Limb (tissue), 2 donors: ENCODE measurements around the gene RNU1-1.
"Not testable (repeated sequence)": the region's sequence is repeated elsewhere in the genome, so short reads cannot be mapped to it uniquely, and the experiment has no call there.

Experiments
- DNase-seq, 2 donors: peaks; one replicate each; pipeline ENCODE4 v3.0.0-alpha.2; 2016; ENCODE audit errors: extremely low spot score in 2 of 2

RNU1-1 gene

DNA sequence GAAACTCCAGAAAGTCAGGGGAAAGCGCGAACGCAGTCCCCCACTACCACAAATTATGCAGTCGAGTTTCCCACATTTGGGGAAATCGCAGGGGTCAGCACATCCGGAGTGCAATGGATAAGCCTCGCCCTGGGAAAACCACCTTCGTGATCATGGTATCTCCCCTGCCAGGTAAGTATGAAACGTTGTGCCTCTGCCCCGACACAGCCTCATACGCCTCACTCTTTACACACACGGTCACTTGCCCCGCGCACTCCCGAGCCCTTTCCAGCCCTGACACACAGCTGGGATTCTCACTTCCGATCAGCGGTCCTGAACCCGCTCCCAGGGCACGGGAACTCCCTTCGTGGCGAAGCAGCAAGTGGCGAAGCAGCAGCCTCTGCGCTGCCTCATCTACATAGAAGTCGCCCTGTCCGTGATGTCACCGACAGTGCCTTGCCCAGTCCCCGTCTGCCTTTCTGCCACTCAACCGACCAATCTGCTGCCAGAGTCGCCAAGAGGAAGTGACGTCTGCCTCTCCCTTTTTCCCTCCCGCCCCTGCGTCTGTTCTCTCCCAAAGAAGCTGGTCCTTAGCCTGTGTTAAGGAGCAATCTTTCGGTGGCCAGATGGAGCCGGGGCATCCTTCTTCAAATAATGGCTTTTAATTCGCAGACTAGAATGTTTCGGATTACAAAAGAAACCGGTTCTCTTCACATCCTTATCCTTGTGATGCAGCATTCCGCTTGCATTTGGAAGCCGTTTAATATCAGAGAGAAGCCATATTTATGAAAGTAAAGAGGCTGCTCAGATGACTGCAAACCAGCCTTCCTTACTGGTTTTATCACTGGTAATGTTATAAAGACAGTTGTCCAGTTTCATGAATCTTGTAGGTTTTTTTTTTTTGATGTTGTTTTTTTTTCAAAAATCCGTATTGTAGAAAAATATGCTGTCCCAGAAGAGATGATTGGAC, at the start of gene RNU1-1:
TSS of gene RNU1-1 (minus strand) at position 179 of the 949 bp plus-strand sequence.
- peak; percentile 60 to 85 for DNase-seq

DNA sequence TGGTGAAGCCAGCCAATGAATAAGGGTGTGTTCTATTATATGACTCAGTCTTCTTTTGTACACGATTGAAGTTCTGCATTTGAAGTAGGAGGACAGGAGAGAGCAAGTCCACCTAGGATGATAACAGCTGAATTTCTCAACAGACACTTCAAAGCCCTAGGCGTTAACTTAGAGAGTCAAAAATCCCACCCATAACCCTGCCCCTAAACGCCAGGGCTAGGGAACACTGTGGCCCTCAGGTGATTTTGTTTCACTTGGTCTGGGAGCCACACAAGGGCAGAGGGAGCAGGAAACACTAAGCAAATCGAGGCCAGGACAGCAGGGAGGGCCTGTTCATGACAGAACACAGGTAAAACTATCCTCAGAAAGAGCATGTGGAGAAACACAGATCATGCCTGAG, 47.0 kb upstream of the RNU1-1 start:
- DNase-seq = not testable (repeated sequence)

DNA sequence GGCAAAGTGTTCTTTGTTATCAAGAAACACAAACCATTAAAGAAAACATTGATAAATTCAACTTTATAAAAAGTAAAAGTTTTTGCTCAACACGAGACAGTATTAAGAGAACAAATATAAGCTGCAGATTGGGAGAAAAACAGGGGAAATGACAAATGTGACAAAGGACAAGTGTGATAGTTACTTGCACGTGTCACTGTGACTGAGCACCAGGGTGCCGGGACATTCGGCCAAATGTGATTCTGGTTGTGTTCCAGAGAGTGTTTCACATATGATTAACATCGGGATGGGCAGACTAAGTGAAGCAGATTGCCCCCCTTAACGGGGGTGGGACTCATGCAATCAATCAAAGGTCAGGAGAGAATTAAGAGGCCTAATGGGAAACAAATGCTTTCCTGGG, 46.4 kb upstream of the RNU1-1 start:
- not testable (repeated sequence) for DNase-seq

DNA sequence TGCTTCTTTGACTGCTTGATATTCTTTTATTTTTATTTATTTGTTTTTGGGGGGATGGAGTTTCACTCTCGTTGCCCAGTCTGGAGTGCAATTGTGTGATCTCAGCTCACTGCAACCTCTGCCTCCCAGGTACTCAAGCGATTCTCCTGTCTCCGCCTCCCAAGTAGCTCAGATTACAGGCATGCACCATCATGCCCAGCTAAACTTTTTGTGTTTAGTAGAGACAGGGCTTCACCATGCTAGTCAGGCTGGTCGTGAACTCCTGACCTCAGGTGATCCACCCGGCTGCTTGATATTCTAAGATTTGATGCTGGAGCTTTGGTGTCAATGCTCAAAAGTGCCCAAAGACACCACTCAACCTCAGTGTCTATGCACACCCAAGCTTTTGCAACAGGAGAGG, 45.6 kb upstream of the RNU1-1 start:
- DNase-seq = not testable (repeated sequence)

DNA sequence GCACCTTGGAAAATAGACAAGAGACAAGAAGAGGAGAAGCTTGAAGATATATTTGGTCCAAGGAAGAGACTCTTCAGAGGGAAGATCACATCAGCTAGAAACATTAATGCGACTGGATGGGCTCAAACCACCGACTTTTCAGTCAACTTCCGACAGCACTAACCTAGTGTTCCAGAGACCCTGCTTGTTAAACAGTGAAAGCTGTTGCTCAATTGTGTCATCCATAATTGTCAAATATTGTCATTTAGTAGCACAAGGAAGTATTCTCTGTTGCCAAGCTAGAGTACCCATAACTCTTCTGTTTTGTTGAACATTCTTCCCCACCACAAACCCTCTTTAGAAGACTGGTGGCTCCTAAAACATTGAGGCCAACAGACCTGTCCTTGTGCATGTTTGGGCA, 42.9 kb upstream of the RNU1-1 start:
- not testable (repeated sequence) for DNase-seq

DNA sequence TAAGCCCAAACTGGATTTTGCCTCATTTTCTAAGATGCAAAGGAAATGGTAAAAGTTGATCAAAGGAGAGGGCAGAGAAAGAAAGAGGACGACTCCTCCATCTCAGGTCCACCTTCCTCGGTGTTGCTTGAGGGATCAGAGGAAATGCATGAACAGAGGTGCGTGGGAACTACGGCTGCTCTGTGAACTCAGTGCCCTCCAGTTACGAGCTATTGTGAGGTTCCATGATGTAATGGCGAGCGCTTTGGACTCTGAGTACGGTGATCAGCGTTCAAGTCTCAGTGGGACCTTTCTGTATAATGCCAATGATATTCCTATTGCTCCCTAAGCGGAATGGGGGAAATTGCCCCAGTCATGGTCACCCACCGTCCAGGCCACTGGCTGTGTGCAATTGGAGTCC, 39.2 kb upstream of the RNU1-1 start:
- DNase-seq = not testable (repeated sequence)

DNA sequence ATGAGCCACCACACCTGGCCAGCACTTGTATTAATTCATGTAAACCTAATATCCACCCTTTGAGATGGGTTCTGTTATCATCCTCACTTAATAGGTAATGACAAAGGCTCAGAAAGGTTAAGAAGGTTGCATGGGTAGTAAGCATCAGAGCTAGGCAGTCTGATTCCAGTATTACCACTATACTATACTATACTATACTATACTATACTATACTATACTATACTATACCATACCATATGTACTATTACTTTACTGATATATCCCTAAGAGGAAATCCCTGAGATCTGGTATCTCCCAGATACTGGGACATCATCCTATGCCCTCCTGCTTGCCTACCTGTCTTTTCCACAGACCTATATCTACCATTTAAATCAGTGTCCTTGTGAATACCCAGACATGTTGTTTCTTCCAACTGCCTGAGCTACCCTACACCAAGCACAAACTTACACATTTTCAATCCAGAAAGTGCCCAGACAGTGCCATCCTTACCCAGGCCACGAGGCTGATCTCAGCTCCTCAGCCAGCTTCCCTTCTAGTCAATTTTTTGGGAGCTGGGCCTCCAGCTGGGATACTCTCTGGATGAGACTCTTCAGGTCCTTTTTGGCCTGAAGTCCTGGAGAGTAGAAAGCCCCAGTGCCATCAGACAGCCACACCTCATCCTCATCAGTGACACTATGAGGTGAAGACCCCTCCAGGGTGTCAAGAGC, 36.3 kb upstream of the RNU1-1 start:
- not testable (repeated sequence) for DNase-seq

DNA sequence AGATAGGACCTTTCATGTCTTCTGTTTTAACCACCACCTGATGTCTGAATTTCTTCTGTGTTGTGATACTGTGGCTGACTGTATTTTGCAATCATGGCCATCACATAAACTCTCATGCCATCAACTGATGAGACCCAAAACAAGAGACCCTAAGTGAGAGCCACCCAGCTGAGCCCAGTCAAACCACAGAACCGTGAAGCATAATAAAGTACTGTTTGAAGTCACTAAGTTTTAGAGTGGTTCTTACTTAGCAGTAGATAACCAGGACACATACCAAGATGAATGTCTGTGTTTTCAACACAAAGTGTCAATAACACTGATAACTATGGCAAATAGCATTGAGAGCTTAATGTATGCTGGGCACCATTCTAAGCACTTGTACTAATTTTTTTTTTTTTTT, 35.5 kb upstream of the RNU1-1 start:
- DNase-seq = not testable (repeated sequence)

DNA sequence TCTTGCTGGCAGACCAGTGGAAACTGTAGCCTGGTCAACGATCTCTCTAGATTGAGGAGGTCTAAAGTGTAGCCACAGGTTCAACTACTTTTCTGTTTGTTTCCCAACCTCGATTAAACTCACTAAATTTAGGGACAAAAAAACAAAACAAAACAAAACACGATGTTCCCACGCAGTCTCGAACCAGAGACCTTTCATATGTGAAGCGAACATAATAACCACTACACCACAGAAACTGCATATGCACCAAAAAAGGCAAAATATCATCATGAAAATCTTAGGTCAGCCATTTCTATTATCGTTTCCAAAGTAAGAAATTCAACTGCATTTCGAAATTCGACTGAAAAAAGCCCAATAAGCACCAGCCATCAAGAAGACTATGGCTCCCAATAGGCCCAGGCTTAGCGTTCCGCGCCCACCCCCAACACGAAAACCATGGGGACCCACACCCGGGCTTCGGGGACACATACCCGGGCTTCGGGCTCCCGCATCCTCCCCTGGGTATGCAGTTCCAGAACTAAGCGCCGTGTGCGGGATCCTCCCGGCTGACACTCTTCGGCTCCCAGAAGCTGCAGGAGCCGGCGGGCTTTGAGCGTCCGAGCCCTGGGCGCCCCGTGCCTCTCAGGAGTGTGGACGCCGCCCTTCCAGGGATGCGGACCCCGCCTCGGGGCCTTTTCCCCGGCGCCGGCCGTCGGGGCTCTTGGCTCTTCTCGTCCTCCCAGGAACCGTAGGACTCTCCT, 33.6 kb upstream of the RNU1-1 start:
- not testable (repeated sequence) for DNase-seq

DNA sequence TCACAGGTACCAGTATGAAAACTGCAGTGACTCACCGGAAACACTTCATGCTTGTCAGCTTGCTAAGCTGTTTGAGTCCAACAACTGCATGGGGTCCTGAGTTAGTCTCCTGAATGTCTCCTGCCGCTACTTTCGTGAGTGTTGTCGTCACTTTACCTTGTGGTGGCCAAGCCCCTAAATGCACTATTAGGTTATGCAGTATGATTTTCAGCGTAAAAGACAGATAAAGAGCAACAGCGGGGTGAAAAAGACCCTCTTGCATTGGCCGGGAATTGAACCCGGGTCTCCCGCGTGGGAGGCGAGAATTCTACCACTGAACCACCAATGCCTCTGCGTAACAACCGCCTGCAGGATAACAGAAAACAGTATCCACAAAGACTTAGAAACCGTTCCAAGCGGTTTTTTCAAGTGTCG, 31.6 kb upstream of the RNU1-1 start:
- peak; percentile 2 to 66 for DNase-seq

DNA sequence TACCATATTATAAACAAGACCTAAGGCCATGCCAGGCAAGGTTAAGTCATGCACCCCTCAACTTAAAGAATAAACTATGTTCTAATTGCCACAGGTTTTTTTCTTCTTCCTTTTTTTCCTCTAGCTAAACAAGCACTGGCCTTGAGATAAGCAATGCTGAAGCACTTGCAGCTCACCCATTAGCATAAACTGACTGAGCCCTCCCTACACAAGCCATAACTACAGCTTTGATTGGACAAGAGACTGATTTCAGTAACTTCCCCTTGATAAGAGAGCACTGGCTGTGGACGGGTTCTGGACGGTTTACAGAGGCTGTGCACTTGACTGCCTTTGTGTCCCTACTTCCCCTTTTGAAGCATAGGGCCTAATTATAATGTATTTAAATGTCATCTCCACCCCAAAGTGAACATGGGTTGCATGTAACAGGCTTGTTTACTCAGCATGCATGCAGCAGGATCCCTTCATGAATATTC, 26.4 kb upstream of the RNU1-1 start:
- not testable (repeated sequence) for DNase-seq

DNA sequence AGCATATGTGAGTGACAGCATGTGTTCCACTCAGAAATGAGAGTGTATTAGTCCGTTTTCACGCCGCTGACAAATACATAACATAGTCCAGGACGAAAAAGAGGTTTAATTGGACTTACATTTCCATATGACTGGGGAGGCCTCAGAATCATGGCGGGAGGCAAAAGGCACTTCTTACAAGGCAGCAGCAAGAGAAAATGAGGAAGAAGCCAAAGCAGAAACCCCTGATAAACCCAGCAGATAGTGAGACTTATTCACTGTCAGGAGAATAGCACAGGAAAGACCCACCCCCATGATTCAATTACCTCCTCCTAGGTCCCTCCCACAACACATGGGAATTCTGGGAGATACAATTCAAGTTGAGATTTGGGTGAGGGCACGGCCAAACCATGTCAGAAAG, 23.4 kb upstream of the RNU1-1 start:
- not testable (repeated sequence) for DNase-seq

DNA sequence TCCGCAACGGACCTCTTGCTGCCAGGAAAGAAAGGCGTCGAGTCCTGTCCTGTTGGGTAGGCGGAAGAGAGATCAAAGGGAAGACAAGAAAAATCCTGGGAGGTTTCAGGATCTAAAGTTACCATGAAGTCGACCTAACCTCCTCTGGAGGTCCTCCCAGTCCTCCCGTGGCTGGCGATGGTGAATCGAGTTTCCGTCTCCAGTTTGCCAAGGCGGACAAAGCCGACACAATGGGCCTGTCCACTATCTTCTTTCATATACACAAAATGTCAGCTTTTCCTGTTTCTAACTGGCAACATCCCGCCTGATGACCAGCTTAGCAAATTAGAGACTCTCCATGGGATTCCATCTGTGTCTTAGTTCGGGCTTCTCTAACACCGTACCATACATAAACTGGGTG, 22.7 kb upstream of the RNU1-1 start:
- DNase-seq = not testable (repeated sequence)

DNA sequence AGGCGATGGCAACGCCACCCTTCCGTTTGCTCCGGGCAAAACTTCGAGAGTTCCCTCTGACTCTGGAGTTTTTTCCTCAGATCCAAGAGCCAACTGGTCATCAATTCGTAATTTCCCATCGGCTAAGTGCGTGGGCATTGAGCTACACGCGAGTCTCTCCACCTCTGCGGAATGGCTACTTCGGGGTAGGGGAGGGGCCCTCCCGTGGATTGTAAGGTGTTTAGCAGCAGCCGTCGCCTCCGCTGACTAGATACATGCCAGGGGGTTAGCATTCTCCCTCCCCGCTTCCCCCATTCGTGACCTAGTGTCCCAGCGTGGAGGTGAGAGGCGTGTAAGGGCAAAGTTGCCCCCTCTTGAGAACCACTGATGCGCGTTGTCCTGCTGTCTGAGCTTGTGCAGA, 21.8 kb upstream of the RNU1-1 start:
- not testable (repeated sequence) for DNase-seq

DNA sequence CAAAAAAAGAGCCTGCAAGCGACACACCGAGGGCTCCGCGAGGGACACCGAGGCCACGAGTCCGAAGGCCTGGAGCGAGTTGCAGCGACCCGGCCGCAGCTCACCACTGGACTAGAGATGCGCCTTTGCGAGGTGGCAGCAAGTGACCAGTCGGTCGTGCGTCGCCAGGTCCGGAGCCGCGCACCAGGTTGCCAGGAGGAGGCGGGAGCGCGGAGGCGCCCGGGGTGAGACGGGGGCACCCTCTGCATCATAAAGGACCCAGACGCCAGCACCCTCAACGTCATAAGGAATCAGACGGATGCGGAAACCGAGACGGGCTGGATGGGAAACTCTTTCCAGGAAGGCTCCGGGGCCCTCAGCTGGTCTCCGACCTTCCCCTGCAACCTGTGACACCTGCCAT, 21.4 kb upstream of the RNU1-1 start:
- DNase-seq = peak in 1 of 2 donors; percentile 28

DNA sequence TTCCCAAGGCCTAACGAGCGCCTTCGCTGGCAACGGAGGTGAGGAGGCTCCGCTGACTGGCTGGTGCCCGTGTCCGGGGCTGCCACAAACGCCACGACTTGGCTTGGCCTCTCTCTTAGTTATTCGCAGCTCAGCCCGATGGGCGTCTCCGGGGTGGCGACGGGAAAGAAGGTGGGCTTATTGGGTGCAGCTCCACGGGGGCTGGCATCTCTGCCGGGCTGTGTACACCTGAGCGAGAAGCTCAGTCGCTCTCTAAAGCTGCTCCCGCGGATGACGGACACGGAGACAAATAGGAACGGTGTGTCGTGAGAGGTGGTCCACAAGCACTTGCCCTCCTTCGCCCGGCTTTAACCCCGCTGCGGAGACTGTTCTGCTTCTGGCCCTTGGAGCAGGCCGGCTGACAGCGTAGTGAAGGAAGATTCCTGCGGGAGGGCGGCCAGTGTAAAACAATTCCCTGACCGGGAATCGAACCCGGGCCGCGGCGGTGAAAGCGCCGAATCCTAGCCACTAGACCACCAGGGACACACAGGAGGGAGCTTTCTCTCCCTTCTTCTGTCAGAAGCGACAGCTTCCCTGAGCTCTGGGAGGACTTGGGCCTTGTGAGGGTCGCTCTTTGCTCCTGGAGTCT, 20.9 kb upstream of the RNU1-1 start:
- not testable (repeated sequence) for DNase-seq

DNA sequence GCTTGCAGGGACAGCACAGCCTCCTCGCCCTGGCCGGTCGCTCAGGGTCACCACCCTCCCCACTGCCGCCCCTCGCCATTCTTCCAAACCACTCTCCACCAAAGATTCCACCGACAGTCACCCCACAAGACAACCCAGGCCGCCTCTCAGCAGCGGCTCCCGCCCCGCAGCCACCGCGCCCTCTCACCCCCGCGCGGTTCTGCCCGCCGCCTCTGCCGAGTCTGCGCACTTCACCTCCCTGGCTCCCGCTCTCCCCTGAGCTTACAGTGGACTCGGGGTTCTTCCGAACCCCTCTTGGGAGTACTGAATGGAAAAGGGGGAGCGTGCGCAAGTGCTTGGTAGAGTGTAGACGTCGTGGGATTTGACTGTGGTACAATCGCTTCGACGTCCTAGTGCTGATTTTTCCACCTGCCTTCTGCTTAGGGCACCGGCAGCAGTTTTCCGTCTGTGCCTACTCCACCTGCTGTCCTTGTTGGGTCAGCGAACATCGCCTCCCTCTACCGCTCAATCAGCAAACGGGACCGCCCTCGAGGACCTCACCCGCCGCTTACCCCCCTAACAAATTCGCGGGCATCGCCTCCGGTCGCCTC, 20.2 kb upstream of the RNU1-1 start:
- DNase-seq = not testable (repeated sequence)

DNA sequence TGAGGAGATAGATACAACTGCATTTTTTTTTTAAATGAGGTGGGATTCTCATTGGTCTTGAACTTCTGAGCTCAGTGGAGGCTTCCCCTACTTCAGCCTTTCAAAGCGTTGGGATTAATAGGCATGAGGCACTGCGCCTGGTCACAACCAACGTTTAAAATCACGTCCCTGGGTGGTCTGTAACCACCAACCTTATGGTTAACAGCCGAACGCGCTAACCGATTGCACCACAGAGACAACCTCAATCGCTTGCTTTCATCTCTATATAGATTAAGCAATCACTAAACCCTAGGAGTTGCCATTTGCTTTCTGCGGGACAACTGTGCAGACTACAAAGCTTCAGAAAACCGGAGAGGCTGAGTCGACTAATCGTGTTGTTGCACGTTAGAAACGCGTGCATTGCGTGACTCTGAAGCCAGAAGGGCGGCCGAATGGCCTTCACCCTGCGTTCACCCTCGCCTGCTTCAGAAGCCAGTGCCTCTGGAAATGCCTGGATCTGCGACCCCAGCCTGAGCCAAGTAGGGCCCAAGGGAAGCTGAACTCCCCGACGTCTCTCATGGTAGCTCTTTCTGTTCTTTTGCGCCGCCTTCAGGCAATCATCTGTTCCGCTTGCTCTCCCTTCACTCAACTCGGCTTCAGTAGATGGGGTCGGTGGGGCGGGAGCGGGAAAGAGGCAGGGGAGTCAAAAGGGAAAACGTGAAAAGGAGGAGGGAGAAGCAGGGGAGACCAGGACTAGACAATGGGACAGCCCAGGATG, 18.3 kb upstream of the RNU1-1 start:
- DNase-seq = not testable (repeated sequence)

DNA sequence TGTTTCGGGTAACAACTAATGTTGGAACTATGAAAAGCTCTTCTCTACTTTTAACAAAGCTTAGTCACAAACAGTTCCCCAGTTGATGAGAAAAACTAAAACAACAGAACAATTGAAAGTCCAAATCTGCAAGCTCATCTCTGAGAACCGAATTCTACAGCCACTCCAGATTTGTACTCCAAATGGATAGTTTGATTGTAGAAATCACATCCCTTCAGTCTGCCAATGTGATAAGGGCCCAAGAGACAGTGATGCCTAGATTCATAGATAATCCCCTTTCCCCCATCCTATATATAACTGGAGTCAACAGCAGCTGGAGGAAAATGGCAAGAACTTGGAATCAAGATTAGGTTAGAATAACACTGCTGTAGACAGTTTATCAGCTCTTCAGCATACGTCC, 14.3 kb upstream of the RNU1-1 start:
- DNase-seq = not testable (repeated sequence)

DNA sequence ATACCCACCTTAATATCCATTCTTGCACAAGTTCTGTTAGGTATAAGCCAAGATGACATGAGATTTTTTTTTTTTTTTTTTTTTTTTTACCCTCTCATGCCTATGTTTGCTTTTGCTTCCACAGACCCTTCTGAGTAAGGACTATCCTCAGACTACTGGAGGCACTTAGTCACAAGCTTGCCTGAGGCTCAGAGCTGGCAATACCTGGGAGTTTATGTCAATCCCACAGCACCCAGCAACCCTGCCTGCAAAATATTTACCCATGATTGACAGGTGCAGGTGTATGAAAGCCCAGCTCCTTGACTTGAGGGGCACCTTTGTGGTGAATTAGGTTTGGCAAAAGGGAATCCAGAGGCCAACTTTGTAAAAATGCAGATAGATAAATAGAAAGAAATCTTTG, 11.7 kb upstream of the RNU1-1 start:
- DNase-seq = not testable (repeated sequence)
